ENCODE data around the gene PRSS16.

PRSS16 gene

DNA sequence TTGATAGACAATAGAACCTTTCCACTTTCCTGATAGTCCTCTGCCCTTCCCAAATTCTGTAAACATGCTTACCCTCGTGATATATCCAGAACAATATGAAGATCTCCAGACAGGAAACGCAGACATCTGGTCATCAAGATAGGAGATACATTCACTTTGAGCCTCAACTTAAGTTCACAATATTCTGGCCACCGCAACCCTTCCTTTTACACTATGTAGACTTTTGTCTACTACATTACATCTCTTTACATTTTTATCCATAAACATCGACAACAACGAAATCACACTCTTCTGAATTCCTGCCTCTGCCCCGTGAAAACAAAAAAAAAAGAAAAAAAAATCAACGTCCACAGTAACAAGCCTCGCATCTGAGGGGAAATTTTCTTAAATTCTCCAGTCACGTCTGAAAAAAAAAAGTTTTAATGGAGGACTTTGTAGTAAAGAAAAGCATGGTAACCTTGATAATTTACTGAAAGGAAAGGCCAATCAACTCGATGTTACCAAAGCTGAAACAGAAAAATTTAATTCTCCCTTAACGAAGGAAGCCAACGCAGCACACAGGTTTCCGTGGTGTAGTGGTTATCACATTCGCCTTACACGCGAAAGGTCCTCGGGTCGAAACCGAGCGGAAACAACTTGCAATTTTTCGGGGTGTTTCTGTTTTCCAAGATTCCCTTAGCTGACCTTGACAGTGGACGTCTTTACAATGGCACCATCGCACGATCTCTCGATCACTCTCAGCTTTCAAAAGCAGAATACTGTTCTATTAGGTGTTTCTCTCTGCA lies 42.8 kb downstream of the PRSS16 start:
- Histone ChIP-seq H3K27me3 (ENCODE audit: control insufficient read depth, insufficient read depth, low read length) (peaks cover 84% of the 10 kb centered on the region), H3K9me3 (ENCODE audit: control insufficient read depth, insufficient read depth, low read length) (no peaks in the 10 kb centered on the region), H3K9ac (ENCODE audit: low read depth, low read length) (no peak overlapping the region), H3K4me1 (ENCODE audit: control insufficient read depth, insufficient read depth, low read length) (peaks cover 6% of the 10 kb centered on the region), H3K4me3 (ENCODE audit: low read depth, low read length) (peak overlapping the region; percentile 77), H3K36me3 (ENCODE audit: control insufficient read depth, insufficient read depth, low read length) (no peaks in the 10 kb centered on the region)

GRCh38 chr6:27290850-27291208 lies 43.3 kb downstream of the PRSS16 start:
- H3K36me3 ChIP-seq (ENCODE audit: control insufficient read depth, insufficient read depth, low read length): no peaks in the 10 kb centered on the region
- H3K4me1 ChIP-seq (ENCODE audit: control insufficient read depth, insufficient read depth, low read length): peaks cover 6% of the 10 kb centered on the region
- H3K9me3 ChIP-seq (ENCODE audit: control insufficient read depth, insufficient read depth, low read length): no peaks in the 10 kb centered on the region
- no peak overlapping the region for H3K9ac ChIP-seq (ENCODE audit: low read depth, low read length)
- peak overlapping the region; percentile 77 for H3K4me3 ChIP-seq (ENCODE audit: low read depth, low read length)
- H3K27me3 ChIP-seq (ENCODE audit: control insufficient read depth, insufficient read depth, low read length): peaks cover 82% of the 10 kb centered on the region

DNA sequence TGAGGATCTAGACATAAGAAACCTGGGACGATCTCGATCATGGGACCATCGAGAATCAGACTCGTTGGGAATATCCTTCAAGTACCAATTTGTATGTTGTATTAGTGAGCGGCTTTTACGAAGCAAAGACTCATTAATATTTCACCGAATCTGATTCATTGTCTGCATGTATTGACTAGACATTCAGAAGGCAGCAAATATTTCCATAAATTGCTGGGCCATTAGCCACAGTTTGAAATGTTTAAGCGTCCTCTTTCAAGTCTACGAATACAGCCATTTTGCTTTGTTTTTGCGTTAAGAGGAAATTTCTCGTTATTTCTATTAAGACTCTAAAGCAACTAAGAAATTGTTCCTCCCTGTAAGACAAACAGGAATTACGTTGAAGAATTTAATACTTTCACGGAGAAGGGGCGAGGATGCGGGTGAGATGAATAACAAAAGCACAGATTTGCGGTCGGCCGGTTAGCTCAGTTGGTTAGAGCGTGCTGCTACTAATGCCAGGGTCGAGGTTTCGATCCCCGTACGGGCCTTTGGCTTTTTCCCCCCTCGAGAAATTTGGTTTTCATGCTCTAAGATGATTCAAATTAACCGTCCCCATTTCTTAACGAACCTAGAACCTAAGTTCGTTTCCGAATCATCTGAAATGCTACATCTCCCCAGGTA lies 46.1 kb downstream of the PRSS16 start:
- Histone ChIP-seq H3K36me3 (ENCODE audit: control insufficient read depth, insufficient read depth, low read length) (no peaks in the 10 kb centered on the region), H3K27me3 (ENCODE audit: control insufficient read depth, insufficient read depth, low read length) (peaks cover 67% of the 10 kb centered on the region), H3K9me3 (ENCODE audit: control insufficient read depth, insufficient read depth, low read length) (no peaks in the 10 kb centered on the region), H3K4me3 (ENCODE audit: low read depth, low read length) (peak overlapping the region; percentile 48), H3K9ac (ENCODE audit: low read depth, low read length) (no peak overlapping the region), H3K4me1 (ENCODE audit: control insufficient read depth, insufficient read depth, low read length) (peaks cover 3% of the 10 kb centered on the region)

GRCh38 chr6:27294409-27294808 lies 46.9 kb downstream of the PRSS16 start:
- H3K4me3 ChIP-seq (ENCODE audit: low read depth, low read length): peak overlapping the region; percentile 21
- peaks cover 3% of the 10 kb centered on the region for H3K4me1 ChIP-seq (ENCODE audit: control insufficient read depth, insufficient read depth, low read length)
- no peaks in the 10 kb centered on the region for H3K36me3 ChIP-seq (ENCODE audit: control insufficient read depth, insufficient read depth, low read length)
- H3K9me3 ChIP-seq (ENCODE audit: control insufficient read depth, insufficient read depth, low read length): no peaks in the 10 kb centered on the region
- H3K9ac ChIP-seq (ENCODE audit: low read depth, low read length): no peak overlapping the region
- peaks cover 58% of the 10 kb centered on the region for H3K27me3 ChIP-seq (ENCODE audit: control insufficient read depth, insufficient read depth, low read length)

DNA sequence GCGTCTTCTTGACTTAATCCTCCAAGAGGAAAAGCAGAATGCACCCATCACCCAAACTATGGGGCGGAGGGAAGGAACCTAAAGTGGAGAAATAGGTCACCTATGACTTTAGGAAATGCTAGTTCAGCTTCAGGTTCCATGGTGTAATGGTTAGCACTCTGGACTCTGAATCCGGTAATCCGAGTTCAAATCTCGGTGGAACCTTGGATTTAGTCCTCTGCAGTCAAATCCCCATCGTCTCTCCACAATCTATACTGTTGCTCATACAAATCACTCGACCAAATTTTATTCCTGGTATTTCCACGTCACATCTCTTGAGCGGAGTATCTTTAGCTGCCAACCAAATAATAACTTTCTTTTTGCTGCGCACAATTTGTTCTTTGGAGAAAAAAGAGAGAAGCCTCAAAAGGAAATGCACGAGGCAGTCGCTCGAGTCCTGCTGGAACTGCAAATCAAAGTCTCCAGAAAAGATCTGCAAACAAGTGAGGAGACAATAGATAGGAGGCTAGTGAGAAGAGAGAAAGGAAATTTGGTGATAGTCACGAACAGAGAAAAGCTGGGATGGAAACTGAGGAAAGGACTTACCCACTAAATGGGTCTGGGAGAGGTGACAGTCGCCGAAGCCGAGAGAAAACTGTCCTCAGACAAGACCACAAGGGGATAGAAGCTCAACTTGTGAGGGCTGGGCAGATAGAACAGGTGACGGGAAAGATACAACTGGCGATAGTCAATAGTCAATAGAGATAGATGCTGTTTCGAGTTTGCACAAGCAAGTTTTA lies 48.0 kb downstream of the PRSS16 start:
- no peaks in the 10 kb centered on the region for H3K36me3 ChIP-seq (ENCODE audit: control insufficient read depth, insufficient read depth, low read length)
- peak overlapping the region; percentile 61 for H3K4me3 ChIP-seq (ENCODE audit: low read depth, low read length)
- H3K9me3 ChIP-seq (ENCODE audit: control insufficient read depth, insufficient read depth, low read length): no peaks in the 10 kb centered on the region
- H3K4me1 ChIP-seq (ENCODE audit: control insufficient read depth, insufficient read depth, low read length): peaks cover 3% of the 10 kb centered on the region
- peaks cover 47% of the 10 kb centered on the region for H3K27me3 ChIP-seq (ENCODE audit: control insufficient read depth, insufficient read depth, low read length)
- H3K9ac ChIP-seq (ENCODE audit: low read depth, low read length): no peak overlapping the region

GRCh38 chr6:27296106-27296783 lies 48.7 kb downstream of the PRSS16 start:
- peaks cover 40% of the 10 kb centered on the region for H3K27me3 ChIP-seq (ENCODE audit: control insufficient read depth, insufficient read depth, low read length)
- no peak overlapping the region for H3K9ac ChIP-seq (ENCODE audit: low read depth, low read length)
- H3K36me3 ChIP-seq (ENCODE audit: control insufficient read depth, insufficient read depth, low read length): no peaks in the 10 kb centered on the region
- H3K4me3 ChIP-seq (ENCODE audit: low read depth, low read length): peak overlapping the region; percentile 61
- H3K9me3 ChIP-seq (ENCODE audit: control insufficient read depth, insufficient read depth, low read length): no peaks in the 10 kb centered on the region
- peaks cover 3% of the 10 kb centered on the region for H3K4me1 ChIP-seq (ENCODE audit: control insufficient read depth, insufficient read depth, low read length)

DNA sequence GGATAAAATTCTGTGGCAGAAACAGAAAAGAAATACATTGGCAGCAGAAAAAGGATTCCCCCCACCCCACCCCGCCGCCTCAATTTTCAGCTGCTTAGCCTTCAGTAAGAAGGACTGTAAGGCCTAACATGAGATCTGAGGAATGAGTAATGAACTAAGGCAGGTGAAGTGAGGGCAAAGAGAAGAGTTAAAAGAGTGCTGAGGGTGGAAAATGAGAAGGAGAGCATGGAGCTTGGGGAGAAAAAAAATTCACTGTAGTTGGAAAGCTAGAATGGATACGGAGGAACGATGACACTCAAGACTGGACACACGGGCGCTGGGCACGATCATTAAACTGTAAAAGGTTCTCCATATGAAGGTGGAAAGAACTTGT lies 50.0 kb downstream of the PRSS16 start:
- no peak overlapping the region for H3K9ac ChIP-seq (ENCODE audit: low read depth, low read length)
- H3K4me3 ChIP-seq (ENCODE audit: low read depth, low read length): peak overlapping the region; percentile 61
- peaks cover 28% of the 10 kb centered on the region for H3K27me3 ChIP-seq (ENCODE audit: control insufficient read depth, insufficient read depth, low read length)
- no peaks in the 10 kb centered on the region for H3K36me3 ChIP-seq (ENCODE audit: control insufficient read depth, insufficient read depth, low read length)
- H3K4me1 ChIP-seq (ENCODE audit: control insufficient read depth, insufficient read depth, low read length): peaks cover 3% of the 10 kb centered on the region
- H3K9me3 ChIP-seq (ENCODE audit: control insufficient read depth, insufficient read depth, low read length): no peaks in the 10 kb centered on the region

DNA sequence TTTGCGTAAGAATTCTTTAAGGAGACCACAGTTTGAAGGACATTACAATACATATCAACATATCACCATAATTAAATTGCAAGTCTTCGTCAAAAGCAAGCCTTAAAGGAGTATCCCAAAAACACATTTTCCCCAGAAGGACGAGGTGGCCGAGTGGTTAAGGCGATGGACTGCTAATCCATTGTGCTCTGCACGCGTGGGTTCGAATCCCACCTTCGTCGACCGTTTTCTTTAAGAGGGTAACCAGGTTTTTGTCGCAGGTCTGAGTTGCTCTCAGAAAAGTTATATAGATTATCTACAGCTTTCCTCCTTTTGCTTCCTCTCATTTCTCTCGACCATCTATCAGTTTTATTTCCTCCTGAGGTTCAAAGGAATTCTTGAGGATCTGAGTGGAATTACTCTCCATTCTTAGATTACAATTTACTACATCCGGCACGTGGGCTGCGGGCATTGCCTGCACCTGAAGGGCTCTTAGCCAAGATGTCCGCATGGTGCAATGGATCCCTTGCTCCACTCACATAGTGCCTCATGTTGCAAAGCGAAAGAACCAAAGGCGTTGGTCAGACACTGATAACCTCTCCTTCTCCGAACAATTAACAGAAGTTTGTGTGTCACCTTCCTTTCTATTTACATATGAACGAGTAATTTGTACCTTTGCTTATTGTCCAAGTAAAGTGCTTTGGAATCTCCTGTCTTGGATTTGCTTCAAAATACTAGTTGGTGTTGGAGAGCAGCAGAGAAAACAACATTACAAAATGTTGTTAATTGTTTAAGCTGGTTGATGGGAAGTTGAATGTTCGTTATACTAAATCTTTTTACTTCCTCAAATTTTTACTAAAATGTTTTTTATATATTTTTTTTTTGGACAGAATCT lies 50.6 kb downstream of the PRSS16 start:
- no peaks in the 10 kb centered on the region for H3K9me3 ChIP-seq (ENCODE audit: control insufficient read depth, insufficient read depth, low read length)
- H3K36me3 ChIP-seq (ENCODE audit: control insufficient read depth, insufficient read depth, low read length): no peaks in the 10 kb centered on the region
- H3K27me3 ChIP-seq (ENCODE audit: control insufficient read depth, insufficient read depth, low read length): peaks cover 23% of the 10 kb centered on the region
- peaks cover 3% of the 10 kb centered on the region for H3K4me1 ChIP-seq (ENCODE audit: control insufficient read depth, insufficient read depth, low read length)
- H3K9ac ChIP-seq (ENCODE audit: low read depth, low read length): no peak overlapping the region
- peak overlapping the region; percentile 61 for H3K4me3 ChIP-seq (ENCODE audit: low read depth, low read length)

DNA sequence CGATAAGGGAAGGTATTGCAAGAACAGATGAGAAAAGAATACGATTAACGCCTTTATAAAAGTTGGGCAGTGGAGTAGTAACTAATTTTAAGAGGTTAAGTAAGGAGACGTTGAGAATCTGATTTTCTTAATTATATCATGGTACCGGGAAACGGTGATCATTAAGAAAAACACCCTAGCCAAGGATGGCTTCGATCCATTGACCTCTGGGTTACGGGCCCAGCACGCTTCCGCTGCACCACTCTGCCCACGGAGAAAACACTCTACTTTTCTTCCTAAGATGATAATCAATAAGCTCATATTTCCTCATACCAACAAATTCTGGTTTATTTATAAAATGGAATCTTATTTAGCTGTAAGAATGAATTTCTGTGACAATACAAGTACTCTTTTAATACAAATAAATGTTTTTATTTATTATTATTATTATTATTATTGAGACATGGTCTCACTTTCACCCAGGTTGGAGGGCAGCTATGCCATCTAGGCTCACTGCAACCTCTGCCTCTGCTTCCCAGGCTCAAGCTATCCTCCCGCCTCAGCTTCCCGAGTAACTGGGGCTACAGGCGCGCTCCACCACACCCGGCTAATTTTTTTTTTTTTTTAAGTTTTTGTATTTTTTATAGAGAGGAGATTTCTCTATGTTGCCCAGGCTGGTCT lies 56.2 kb downstream of the PRSS16 start:
- no peaks in the 10 kb centered on the region for H3K4me1 ChIP-seq (ENCODE audit: control insufficient read depth, insufficient read depth, low read length)
- peaks cover 18% of the 10 kb centered on the region for H3K27me3 ChIP-seq (ENCODE audit: control insufficient read depth, insufficient read depth, low read length)
- H3K9me3 ChIP-seq (ENCODE audit: control insufficient read depth, insufficient read depth, low read length): no peaks in the 10 kb centered on the region
- H3K36me3 ChIP-seq (ENCODE audit: control insufficient read depth, insufficient read depth, low read length): no peaks in the 10 kb centered on the region
- H3K9ac ChIP-seq (ENCODE audit: low read depth, low read length): no peak overlapping the region
- H3K4me3 ChIP-seq (ENCODE audit: low read depth, low read length): no peak overlapping the region
